Progenitor cell of endocrine pancreas (in vitro differentiated cells): ENCODE measurements around the gene NDST3. TPM values are rescaled to one million over a fixed set of nuclear protein-coding genes. Genes with fewer than 3 reads are reported as not detected.

Experiments
- DNase-seq: peaks from one replicate; pipeline ENCODE4 v3.0.0; 2021; ENCODE audit warnings: low spot score; ENCODE audit not compliant: unreplicated experiment
- H3K27ac Mint-ChIP-seq: 2 replicates; pipeline ENCODE4 v1.8.0; 2021; ENCODE audit warnings: mild to moderate bottlenecking, moderate library complexity, mixed read lengths
- H3K27me3 Mint-ChIP-seq: 2 replicates; pipeline ENCODE4 v1.8.0; 2021; ENCODE audit warnings: mixed read lengths
- H3K36me3 Mint-ChIP-seq: 2 replicates; pipeline ENCODE4 v1.8.0; 2022; ENCODE audit warnings: mixed read lengths; ENCODE audit not compliant: insufficient read depth
- H3K4me1 Mint-ChIP-seq: 2 replicates; pipeline ENCODE4 v1.8.0; 2021; ENCODE audit warnings: low read depth, mixed read lengths
- H3K4me3 Mint-ChIP-seq: 2 replicates; pipeline ENCODE4 v1.8.0; 2021; ENCODE audit warnings: low read depth, mild to moderate bottlenecking, moderate library complexity, mixed read lengths
- H3K9me3 Mint-ChIP-seq: 2 replicates; pipeline ENCODE4 v1.8.0; 2021; ENCODE audit warnings: low read depth, mixed read lengths
- CTCF ChIP-seq: fragments of 200-600 bp; sonication (generic); IDR thresholded peaks from one replicate; pipeline ENCODE4 v1.5.0; 2021; ENCODE audit warnings: antibody characterized with exemption, mild to moderate bottlenecking; ENCODE audit not compliant: unreplicated experiment
- total RNA-seq: library from RNA; stranded (reverse); gene quantifications from 2 replicates; pipeline ENCODE4 v1.2.1, GENCODE V29; 2021

NDST3 gene
- total RNA-seq, 1 donor from 2014 or later = 1.8 TPM

GRCh38 chr4:118278473-118279274, 244.4 kb downstream of the NDST3 start:
- Mint-ChIP-seq H3K4me3 (peak overlapping the region; percentile 95), H3K4me1 (peaks cover 15% of the 10 kb centered on the region), H3K36me3 (peaks cover 3% of the 10 kb centered on the region), H3K27ac (peak overlapping the region; percentile 99), H3K27me3 (no peaks in the 10 kb centered on the region), H3K9me3 (no peaks in the 10 kb centered on the region)
- peak; percentile 96 for DNase-seq
- no peak for TF ChIP-seq CTCF

- no peaks in the 10 kb centered on the region for H3K9me3 Mint-ChIP-seq
- peak overlapping the region; percentile 95 for H3K4me3 Mint-ChIP-seq
- H3K36me3 Mint-ChIP-seq = peaks cover 3% of the 10 kb centered on the region
- H3K27me3 Mint-ChIP-seq = no peaks in the 10 kb centered on the region
- TF ChIP-seq CTCF = no peak
- H3K4me1 Mint-ChIP-seq = peaks cover 15% of the 10 kb centered on the region
- no peak for DNase-seq
- peak overlapping the region; percentile 99 for H3K27ac Mint-ChIP-seq
These were observed 245.0 kb downstream of the NDST3 start for GRCh38 chr4:118279328-118279727.

GRCh38 chr4:118279920-118280432, 245.7 kb downstream of the NDST3 start:
- no peak for DNase-seq
- peaks cover 3% of the 10 kb centered on the region for H3K36me3 Mint-ChIP-seq
- no peak overlapping the region for H3K27ac Mint-ChIP-seq
- H3K4me3 Mint-ChIP-seq = peak overlapping the region; percentile 95
- no peaks in the 10 kb centered on the region for H3K27me3 Mint-ChIP-seq
- H3K4me1 Mint-ChIP-seq = peaks cover 15% of the 10 kb centered on the region
- no peak for TF ChIP-seq CTCF
- H3K9me3 Mint-ChIP-seq = no peaks in the 10 kb centered on the region

- Mint-ChIP-seq H3K4me1 (peaks cover 15% of the 10 kb centered on the region), H3K4me3 (peak overlapping the region; percentile 95), H3K36me3 (peaks cover 3% of the 10 kb centered on the region), H3K27ac (peak overlapping the region; percentile 71), H3K27me3 (no peaks in the 10 kb centered on the region), H3K9me3 (no peaks in the 10 kb centered on the region)
- TF ChIP-seq CTCF = peak; percentile 80
- no peak for DNase-seq
These were observed 246.4 kb downstream of the NDST3 start for GRCh38 chr4:118280501-118281218.

- no peak overlapping the region for H3K4me3 Mint-ChIP-seq
- no peak for TF ChIP-seq CTCF
- H3K4me1 Mint-ChIP-seq = peaks cover 15% of the 10 kb centered on the region
- no peaks in the 10 kb centered on the region for H3K9me3 Mint-ChIP-seq
- H3K27me3 Mint-ChIP-seq = no peaks in the 10 kb centered on the region
- no peak for DNase-seq
- H3K36me3 Mint-ChIP-seq = peaks cover 3% of the 10 kb centered on the region
- no peak overlapping the region for H3K27ac Mint-ChIP-seq
These were observed 247.5 kb downstream of the NDST3 start for GRCh38 chr4:118281611-118282442.
